ENCODE results near the gene CDH13.

CDH13 gene

GRCh38 chr16:82580298-82580890, 46.4 kb upstream of the CDH13 start:
- no peaks in the 10 kb centered on the region for H3K36me3 ChIP-seq (ENCODE audit: control insufficient read depth in 2 of 2, insufficient read depth in 1 of 2, low read length in 2 of 2)
- no peak overlapping the region for H3K4me3 ChIP-seq (ENCODE audit: low read depth, low read length)
- no peak overlapping the region for H3K27ac ChIP-seq (ENCODE audit: extremely low read depth, low read depth, low read length)
- CTCF ChIA-PET, result interaction anchor here (0.6 to 2.0 kb wide), 5 partner anchors 24 to 656 kb away, joined by 3 to 15 read pairs (median 5); no protein-coding TSS in a partner anchor
- TF ChIP-seq RBAK (tag by site-specific recombination; IDR thresholded peaks at IDR 0.05), result no peak
- TF ChIP-seq, protein P1, sequence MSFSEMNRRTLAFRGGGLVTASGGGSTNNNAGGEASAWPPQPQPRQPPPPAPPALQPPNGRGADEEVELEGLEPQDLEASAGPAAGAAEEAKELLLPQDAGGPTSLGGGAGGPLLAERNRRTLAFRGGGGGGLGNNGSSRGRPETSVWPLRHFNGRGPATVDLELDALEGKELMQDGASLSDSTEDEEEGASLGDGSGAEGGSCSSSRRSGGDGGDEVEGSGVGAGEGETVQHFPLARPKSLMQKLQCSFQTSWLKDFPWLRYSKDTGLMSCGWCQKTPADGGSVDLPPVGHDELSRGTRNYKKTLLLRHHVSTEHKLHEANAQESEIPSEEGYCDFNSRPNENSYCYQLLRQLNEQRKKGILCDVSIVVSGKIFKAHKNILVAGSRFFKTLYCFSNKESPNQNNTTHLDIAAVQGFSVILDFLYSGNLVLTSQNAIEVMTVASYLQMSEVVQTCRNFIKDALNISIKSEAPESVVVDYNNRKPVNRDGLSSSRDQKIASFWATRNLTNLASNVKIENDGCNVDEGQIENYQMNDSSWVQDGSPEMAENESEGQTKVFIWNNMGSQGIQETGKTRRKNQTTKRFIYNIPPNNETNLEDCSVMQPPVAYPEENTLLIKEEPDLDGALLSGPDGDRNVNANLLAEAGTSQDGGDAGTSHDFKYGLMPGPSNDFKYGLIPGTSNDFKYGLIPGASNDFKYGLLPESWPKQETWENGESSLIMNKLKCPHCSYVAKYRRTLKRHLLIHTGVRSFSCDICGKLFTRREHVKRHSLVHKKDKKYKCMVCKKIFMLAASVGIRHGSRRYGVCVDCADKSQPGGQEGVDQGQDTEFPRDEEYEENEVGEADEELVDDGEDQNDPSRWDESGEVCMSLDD (tag by site-specific recombination; IDR thresholded peaks at IDR 0.05), result no peak
- no peaks in the 10 kb centered on the region for H3K9me3 ChIP-seq (ENCODE audit: control insufficient read depth, insufficient read depth, low read depth, low read length)
- POLR2A ChIA-PET, result no interaction called here
- no peaks in the 10 kb centered on the region for H3K4me1 ChIP-seq (ENCODE audit: control insufficient read depth, insufficient read depth, low read length)

DNA sequence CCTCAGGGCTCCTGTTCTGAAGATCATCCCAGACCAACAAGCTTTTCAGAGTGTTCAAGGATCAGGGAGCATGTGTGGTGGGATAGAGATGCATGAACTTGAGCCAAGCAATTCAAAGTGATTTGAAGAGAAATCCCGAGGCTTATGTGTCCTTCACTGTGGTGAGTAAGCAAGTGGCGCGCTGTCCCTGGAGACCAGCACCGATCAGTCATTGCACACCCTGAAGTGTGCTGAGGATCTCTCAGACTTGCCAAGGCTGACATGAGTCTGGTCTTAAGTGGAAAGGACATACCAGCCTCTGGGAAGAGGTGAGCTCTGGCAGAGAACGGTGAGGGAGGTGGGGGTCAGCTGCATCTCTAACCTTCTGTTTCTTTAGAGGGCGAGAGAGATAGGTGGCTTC, 43.8 kb upstream of the CDH13 start:
- no peaks in the 10 kb centered on the region for H3K4me1 ChIP-seq (ENCODE audit: control insufficient read depth, insufficient read depth, low read length)
- no peak overlapping the region for H3K4me3 ChIP-seq (ENCODE audit: low read depth, low read length)
- no peaks in the 10 kb centered on the region for H3K36me3 ChIP-seq (ENCODE audit: control insufficient read depth in 2 of 2, insufficient read depth in 1 of 2, low read length in 2 of 2)
- H3K9me3 ChIP-seq (ENCODE audit: control insufficient read depth, insufficient read depth, low read depth, low read length), result no peaks in the 10 kb centered on the region
- CTCF ChIA-PET, result no interaction called here
- POLR2A ChIA-PET, result no interaction called here
- no peak for TF ChIP-seq ZNF843 (tag by site-specific recombination; IDR thresholded peaks at IDR 0.05)
- TF ChIP-seq ZNF514 (tag by site-specific recombination; IDR thresholded peaks at IDR 0.05), result no peak
- no peak for TF ChIP-seq ZNF404 (tag by site-specific recombination; IDR thresholded peaks at IDR 0.05)
- no peak overlapping the region for H3K27ac ChIP-seq (ENCODE audit: extremely low read depth, low read depth, low read length)

GRCh38 chr16:82583422-82583821, 43.3 kb upstream of the CDH13 start:
- CTCF ChIA-PET, result no interaction called here
- no peak overlapping the region for H3K27ac ChIP-seq (ENCODE audit: extremely low read depth, low read depth, low read length)

GRCh38 chr16:82584553-82585152, 42.1 kb upstream of the CDH13 start:
- Histone ChIP-seq H3K27ac (ENCODE audit: extremely low read depth, low read depth, low read length) (no peak overlapping the region), H3K36me3 (ENCODE audit: control insufficient read depth in 2 of 2, insufficient read depth in 1 of 2, low read length in 2 of 2) (no peaks in the 10 kb centered on the region), H3K4me3 (ENCODE audit: low read depth, low read length) (no peak overlapping the region), H3K9me3 (ENCODE audit: control insufficient read depth, insufficient read depth, low read depth, low read length) (no peaks in the 10 kb centered on the region), H3K4me1 (ENCODE audit: control insufficient read depth, insufficient read depth, low read length) (no peaks in the 10 kb centered on the region)
- CTCF ChIA-PET, result interaction anchor here (0.5 to 0.9 kb wide), 2 partner anchors 128 to 236 kb away, joined by 4 to 10 read pairs; no protein-coding TSS in a partner anchor
- POLR2A ChIA-PET, result no interaction called here
- TF ChIP-seq ZNF16 (tag by site-specific recombination; IDR thresholded peaks at IDR 0.05; ENCODE audit: low read depth), result no peak
- TF ChIP-seq, protein P2, sequence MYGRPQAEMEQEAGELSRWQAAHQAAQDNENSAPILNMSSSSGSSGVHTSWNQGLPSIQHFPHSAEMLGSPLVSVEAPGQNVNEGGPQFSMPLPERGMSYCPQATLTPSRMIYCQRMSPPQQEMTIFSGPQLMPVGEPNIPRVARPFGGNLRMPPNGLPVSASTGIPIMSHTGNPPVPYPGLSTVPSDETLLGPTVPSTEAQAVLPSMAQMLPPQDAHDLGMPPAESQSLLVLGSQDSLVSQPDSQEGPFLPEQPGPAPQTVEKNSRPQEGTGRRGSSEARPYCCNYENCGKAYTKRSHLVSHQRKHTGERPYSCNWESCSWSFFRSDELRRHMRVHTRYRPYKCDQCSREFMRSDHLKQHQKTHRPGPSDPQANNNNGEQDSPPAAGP (tag by site-specific recombination; IDR thresholded peaks at IDR 0.05), result no peak
- no peak for TF ChIP-seq ZSCAN16 (tag by site-specific recombination; IDR thresholded peaks at IDR 0.05)
- no peak for TF ChIP-seq ZNF274 (IDR thresholded peaks at IDR 0.05; ENCODE audit: low read length)
- TF ChIP-seq ZNF274 (tag by site-specific recombination; IDR thresholded peaks at IDR 0.05; ENCODE audit: borderline replicate concordance), result no peak
- TF ChIP-seq ZNF121 (tag by site-specific recombination; IDR thresholded peaks at IDR 0.05), result no peak
- no peak for TF ChIP-seq ZNF341 (tag by site-specific recombination; IDR thresholded peaks at IDR 0.05; ENCODE audit: low read depth)
- no peak for TF ChIP-seq ZNF394 (tag by site-specific recombination; IDR thresholded peaks at IDR 0.05; ENCODE audit: borderline replicate concordance)
- TF ChIP-seq BCL11A (tag by site-specific recombination; IDR thresholded peaks at IDR 0.05; ENCODE audit: low read depth), result no peak
- no peak for TF ChIP-seq ZNF37A (tag by site-specific recombination; IDR thresholded peaks at IDR 0.05)
- no peak for TF ChIP-seq ZNF2 (tag by site-specific recombination; IDR thresholded peaks at IDR 0.05)
- TF ChIP-seq ZBTB6 (tag by site-specific recombination; IDR thresholded peaks at IDR 0.05), result no peak

More at GRCh38 chr16:82583422-82583821, 43.3 kb upstream of the CDH13 start:
- H3K9me3 ChIP-seq (ENCODE audit: control insufficient read depth, insufficient read depth, low read depth, low read length), result no peaks in the 10 kb centered on the region
- TF ChIP-seq ZNF140 (tag by site-specific recombination; IDR thresholded peaks at IDR 0.05) (no peak), ZNF670 (tag by site-specific recombination; IDR thresholded peaks at IDR 0.05; ENCODE audit: low read depth) (no peak), MYNN (tag by site-specific recombination; IDR thresholded peaks at IDR 0.05; ENCODE audit: borderline replicate concordance) (no peak)
- TF ChIP-seq, protein P3, sequence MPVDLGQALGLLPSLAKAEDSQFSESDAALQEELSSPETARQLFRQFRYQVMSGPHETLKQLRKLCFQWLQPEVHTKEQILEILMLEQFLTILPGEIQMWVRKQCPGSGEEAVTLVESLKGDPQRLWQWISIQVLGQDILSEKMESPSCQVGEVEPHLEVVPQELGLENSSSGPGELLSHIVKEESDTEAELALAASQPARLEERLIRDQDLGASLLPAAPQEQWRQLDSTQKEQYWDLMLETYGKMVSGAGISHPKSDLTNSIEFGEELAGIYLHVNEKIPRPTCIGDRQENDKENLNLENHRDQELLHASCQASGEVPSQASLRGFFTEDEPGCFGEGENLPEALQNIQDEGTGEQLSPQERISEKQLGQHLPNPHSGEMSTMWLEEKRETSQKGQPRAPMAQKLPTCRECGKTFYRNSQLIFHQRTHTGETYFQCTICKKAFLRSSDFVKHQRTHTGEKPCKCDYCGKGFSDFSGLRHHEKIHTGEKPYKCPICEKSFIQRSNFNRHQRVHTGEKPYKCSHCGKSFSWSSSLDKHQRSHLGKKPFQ (tag by site-specific recombination; IDR thresholded peaks at IDR 0.05), result no peak
- no peaks in the 10 kb centered on the region for H3K36me3 ChIP-seq (ENCODE audit: control insufficient read depth in 2 of 2, insufficient read depth in 1 of 2, low read length in 2 of 2)
- no peaks in the 10 kb centered on the region for H3K4me1 ChIP-seq (ENCODE audit: control insufficient read depth, insufficient read depth, low read length)
- POLR2A ChIA-PET, result no interaction called here
- no peak overlapping the region for H3K4me3 ChIP-seq (ENCODE audit: low read depth, low read length)

Measured in HEK293 (cell line).